ENCODE data around the gene LAMTOR3.

- TF ChIP-seq CTCF (IDR thresholded peaks at IDR 0.05) (no peak), POLR2A (IDR thresholded peaks at IDR 0.05) (no peak)
Measured at GRCh38 chr4:99863804-99864203, 30.4 kb downstream of the LAMTOR3 start.
